ENCODE data around the gene COL26A1.
"Not testable (repeated sequence)": the region's sequence is repeated elsewhere in the genome, so short reads cannot be mapped to it uniquely, and the experiment has no call there.

The COL26A1 gene

GRCh38 chr7:101553771-101554445 lies 191.2 kb downstream of the COL26A1 start:
- no peak for DNase-seq (ENCODE audit: low read depth)

GRCh38 chr7:101554584-101555268 lies 192.1 kb downstream of the COL26A1 start:
- DNase-seq (ENCODE audit: low read depth) = no peak

GRCh38 chr7:101555269-101555920 lies 192.7 kb downstream of the COL26A1 start:
- DNase-seq (ENCODE audit: low read depth) = no peak

GRCh38 chr7:101555921-101556275 lies 193.2 kb downstream of the COL26A1 start:
- DNase-seq (ENCODE audit: low read depth) = no peak

- DNase-seq (ENCODE audit: low read depth) = no peak
Measured at GRCh38 chr7:101556453-101556968, 193.8 kb downstream of the COL26A1 start.

GRCh38 chr7:101557421-101557820 lies 194.7 kb downstream of the COL26A1 start:
- DNase-seq (ENCODE audit: low read depth) = no peak

GRCh38 chr7:101557978-101558741 lies 195.5 kb downstream of the COL26A1 start:
- no peak for DNase-seq (ENCODE audit: low read depth)

GRCh38 chr7:101558742-101559325 lies 196.2 kb downstream of the COL26A1 start:
- no peak for DNase-seq (ENCODE audit: low read depth)

- DNase-seq (ENCODE audit: low read depth) = no peak
Measured at GRCh38 chr7:101559586-101559985, 196.9 kb downstream of the COL26A1 start.

GRCh38 chr7:101560021-101560420 lies 197.3 kb downstream of the COL26A1 start:
- not testable (repeated sequence) for DNase-seq (ENCODE audit: low read depth)

- DNase-seq (ENCODE audit: low read depth) = no peak
Measured at GRCh38 chr7:101560856-101561255, 198.2 kb downstream of the COL26A1 start.

GRCh38 chr7:101561293-101561692 lies 198.6 kb downstream of the COL26A1 start:
- not testable (repeated sequence) for DNase-seq (ENCODE audit: low read depth)

GRCh38 chr7:101562531-101563197 lies 200.0 kb downstream of the COL26A1 start:
- DNase-seq (ENCODE audit: low read depth) = no peak

- no peak for DNase-seq (ENCODE audit: low read depth)
Measured at GRCh38 chr7:101563198-101563901, 200.7 kb downstream of the COL26A1 start.

GRCh38 chr7:101563943-101564777 lies 201.5 kb downstream of the COL26A1 start:
- DNase-seq (ENCODE audit: low read depth) = no peak

GRCh38 chr7:101564778-101565211 lies 202.1 kb downstream of the COL26A1 start:
- DNase-seq (ENCODE audit: low read depth) = no peak

GRCh38 chr7:101565601-101566209 lies 203.0 kb downstream of the COL26A1 start:
- DNase-seq (ENCODE audit: low read depth) = no peak

- no peak for DNase-seq (ENCODE audit: low read depth)
Measured at GRCh38 chr7:101567230-101567629, 204.6 kb downstream of the COL26A1 start.

- DNase-seq (ENCODE audit: low read depth) = no peak
Measured at GRCh38 chr7:101572156-101572555, 209.5 kb downstream of the COL26A1 start.

Data from T-helper 22 cell (primary cell).